Measurements from ENCODE around the gene USP1. TPM values are rescaled to one million over a fixed set of nuclear protein-coding genes. Genes with fewer than 3 reads are reported as not detected.

The USP1 gene
- total and polyA plus RNA-seq, 2 donors from 2014 or later: 10.0 to 27.1 TPM

- intact Hi-C loops (cut with DNase I): no loop called here
- DNase-seq: no peak
- Histone ChIP-seq H3K4me3 (ENCODE audit: low read length in 3 of 3) (no peak overlapping the region), H3K4me1 (ENCODE audit: control insufficient read depth in 2 of 3, insufficient read depth in 2 of 3, low read depth in 1 of 3, low read length in 3 of 3) (no peaks in the 10 kb centered on the region), H3K36me3 (ENCODE audit: control insufficient read depth in 2 of 3, insufficient read depth in 3 of 3, low read length in 3 of 3) (no peaks in the 10 kb centered on the region), H3K27ac (ENCODE audit: low read depth in 2 of 2, low read length in 2 of 2) (no peak overlapping the region), H3K27me3 (ENCODE audit: control insufficient read depth, insufficient read depth, low read length) (no peaks in the 10 kb centered on the region), H3K9ac (ENCODE audit: low read length in 3 of 3) (no peak overlapping the region), H3K9me3 (ENCODE audit: control insufficient read depth in 2 of 3, insufficient read depth in 1 of 3, low read length in 3 of 3) (no peaks in the 10 kb centered on the region)
- TF ChIP-seq CTCF (IDR thresholded peaks at IDR 0.05; ENCODE audit: borderline replicate concordance, extremely low read depth, insufficient read depth): no peak
- no peak for FAIRE-seq
Measured at GRCh38 chr1:62420214-62420613, 16.6 kb upstream of the USP1 start.

GRCh38 chr1:62423580-62424242 is 13.1 kb upstream of the USP1 start:
- no peaks in the 10 kb centered on the region for H3K4me1 ChIP-seq (ENCODE audit: control insufficient read depth in 2 of 3, insufficient read depth in 2 of 3, low read depth in 1 of 3, low read length in 3 of 3)
- H3K4me3 ChIP-seq (ENCODE audit: low read length in 3 of 3): no peak overlapping the region
- TF ChIP-seq CTCF (IDR thresholded peaks at IDR 0.05; ENCODE audit: borderline replicate concordance, extremely low read depth, insufficient read depth): no peak
- no peak overlapping the region for H3K9ac ChIP-seq (ENCODE audit: low read length in 3 of 3)
- no peaks in the 10 kb centered on the region for H3K27me3 ChIP-seq (ENCODE audit: control insufficient read depth, insufficient read depth, low read length)
- no peak overlapping the region for H3K27ac ChIP-seq (ENCODE audit: low read depth in 2 of 2, low read length in 2 of 2)
- no peaks in the 10 kb centered on the region for H3K36me3 ChIP-seq (ENCODE audit: control insufficient read depth in 2 of 3, insufficient read depth in 3 of 3, low read length in 3 of 3)
- FAIRE-seq: no peak
- no peak for DNase-seq
- H3K9me3 ChIP-seq (ENCODE audit: control insufficient read depth in 2 of 3, insufficient read depth in 1 of 3, low read length in 3 of 3): no peaks in the 10 kb centered on the region
- intact Hi-C loops (cut with DNase I): no loop called here

GRCh38 chr1:62424411-62424810 is 12.4 kb upstream of the USP1 start:
- Histone ChIP-seq H3K27me3 (ENCODE audit: control insufficient read depth, insufficient read depth, low read length) (no peaks in the 10 kb centered on the region), H3K27ac (ENCODE audit: low read depth in 2 of 2, low read length in 2 of 2) (no peak overlapping the region), H3K36me3 (ENCODE audit: control insufficient read depth in 2 of 3, insufficient read depth in 3 of 3, low read length in 3 of 3) (no peaks in the 10 kb centered on the region), H3K4me1 (ENCODE audit: control insufficient read depth in 2 of 3, insufficient read depth in 2 of 3, low read depth in 1 of 3, low read length in 3 of 3) (no peaks in the 10 kb centered on the region), H3K9ac (ENCODE audit: low read length in 3 of 3) (no peak overlapping the region), H3K9me3 (ENCODE audit: control insufficient read depth in 2 of 3, insufficient read depth in 1 of 3, low read length in 3 of 3) (no peaks in the 10 kb centered on the region), H3K4me3 (ENCODE audit: low read length in 3 of 3) (no peak overlapping the region)
- TF ChIP-seq CTCF (IDR thresholded peaks at IDR 0.05; ENCODE audit: borderline replicate concordance, extremely low read depth, insufficient read depth): no peak
- intact Hi-C loops (cut with DNase I): no loop called here
- no peak for DNase-seq
- no peak for FAIRE-seq

- Histone ChIP-seq H3K9ac (ENCODE audit: low read length in 3 of 3) (no peak overlapping the region), H3K27me3 (ENCODE audit: control insufficient read depth, insufficient read depth, low read length) (no peaks in the 10 kb centered on the region), H3K36me3 (ENCODE audit: control insufficient read depth in 2 of 3, insufficient read depth in 3 of 3, low read length in 3 of 3) (no peaks in the 10 kb centered on the region), H3K4me3 (ENCODE audit: low read length in 3 of 3) (no peak overlapping the region), H3K9me3 (ENCODE audit: control insufficient read depth in 2 of 3, insufficient read depth in 1 of 3, low read length in 3 of 3) (no peaks in the 10 kb centered on the region), H3K4me1 (ENCODE audit: control insufficient read depth in 2 of 3, insufficient read depth in 2 of 3, low read depth in 1 of 3, low read length in 3 of 3) (no peaks in the 10 kb centered on the region), H3K27ac (ENCODE audit: low read depth in 2 of 2, low read length in 2 of 2) (no peak overlapping the region)
- no peak for FAIRE-seq
- intact Hi-C loops (cut with DNase I): no loop called here
- no peak for TF ChIP-seq CTCF (IDR thresholded peaks at IDR 0.05; ENCODE audit: borderline replicate concordance, extremely low read depth, insufficient read depth)
- DNase-seq: peak in 1 of 5 donors; percentile 27
Measured at GRCh38 chr1:62425041-62425440, 11.8 kb upstream of the USP1 start.

Measured in kidney (tissue), 14 donors.